ENCODE measurements around the gene XPC.

Gene XPC

DNA sequence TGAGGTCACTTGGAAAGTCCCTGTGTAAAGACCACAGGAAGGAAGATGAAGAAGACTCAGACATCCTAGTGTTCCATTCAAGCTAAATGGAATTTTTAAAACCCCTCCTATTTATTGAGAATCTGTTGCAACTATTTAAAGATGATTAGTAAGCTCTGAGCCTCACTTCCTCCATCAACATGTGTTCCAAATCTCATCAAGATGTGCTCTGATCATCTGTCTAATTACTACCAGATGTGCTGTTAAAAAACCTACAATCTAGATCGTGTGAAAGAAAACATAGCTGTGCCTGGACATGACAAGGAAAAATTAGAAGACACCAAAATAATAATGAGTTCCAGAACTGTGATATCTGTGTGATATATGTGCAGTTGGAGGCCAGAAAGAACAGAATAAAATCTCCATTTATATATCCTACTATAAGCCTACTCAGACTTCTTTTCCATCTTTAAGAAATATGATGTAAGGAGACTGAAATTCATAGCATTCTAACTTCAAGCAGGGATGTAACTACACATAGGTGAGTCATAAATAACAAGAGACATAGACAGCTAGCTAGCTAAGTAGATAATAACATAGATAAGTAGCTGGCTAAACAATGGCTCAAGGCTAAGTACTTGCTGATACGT lies 7.8 kb downstream of the XPC start:
- no peak for DNase-seq (ENCODE audit: low read depth in 2 of 2)

DNA sequence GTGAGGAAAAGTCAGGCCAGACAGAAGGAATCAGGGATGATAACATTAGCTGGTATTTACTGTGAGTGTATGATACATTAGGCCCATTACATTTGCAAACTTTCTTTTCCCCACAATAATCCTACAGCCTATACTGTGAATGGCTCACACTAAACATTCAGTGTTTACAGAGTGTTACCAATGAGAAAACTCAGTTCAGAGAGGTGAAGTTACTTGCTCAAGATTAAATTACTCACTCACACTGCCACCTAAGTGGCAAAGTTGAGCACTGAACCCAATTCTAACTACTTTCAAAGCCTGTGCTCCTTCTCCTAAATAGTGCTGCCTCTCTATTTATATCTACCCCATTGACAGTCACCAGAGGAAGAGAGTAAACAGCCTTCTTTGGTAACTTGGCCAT lies 8.5 kb downstream of the XPC start:
- DNase-seq (ENCODE audit: low read depth in 2 of 2) = no peak

DNA sequence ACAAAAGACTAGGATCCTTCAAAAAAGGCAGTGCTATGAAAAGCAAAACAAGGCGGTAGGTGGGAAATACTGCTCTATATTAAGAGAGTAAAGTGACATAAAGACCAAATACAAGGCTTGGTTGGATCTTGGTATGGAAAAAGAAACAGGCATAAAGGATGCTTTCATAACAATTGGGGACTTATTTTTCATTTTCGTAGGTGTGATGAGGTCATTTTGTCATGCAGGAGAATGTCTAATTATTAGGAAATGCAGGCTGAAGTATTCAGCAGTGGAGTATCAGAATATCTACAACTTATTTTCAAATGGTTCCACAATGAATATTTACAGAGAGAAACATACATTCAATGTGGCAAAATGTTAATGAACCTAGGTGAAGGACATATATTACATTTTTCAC lies 9.0 kb downstream of the XPC start:
- no peak for DNase-seq (ENCODE audit: low read depth in 2 of 2)

- no peak for DNase-seq (ENCODE audit: low read depth in 2 of 2)
Measured at GRCh38 chr3:14166877-14167603, 11.4 kb downstream of the XPC start.

DNA sequence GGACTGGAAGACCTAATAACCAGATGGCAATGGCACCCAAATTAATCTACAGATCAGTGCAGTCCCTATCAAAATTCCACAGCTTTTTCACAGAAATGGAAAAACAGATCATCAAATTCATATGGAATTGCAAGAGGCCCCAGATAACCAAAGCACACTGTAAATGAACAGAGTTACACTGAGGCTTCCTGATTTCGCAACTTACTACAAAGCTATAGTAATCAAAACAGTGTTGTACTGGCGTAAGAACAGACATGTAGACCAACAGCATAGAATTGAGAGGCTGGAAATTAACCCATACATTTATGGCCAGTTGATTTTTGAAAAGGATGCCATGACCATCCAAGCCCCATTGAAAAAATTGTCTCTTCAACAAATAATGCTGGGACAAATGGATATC lies 16.2 kb downstream of the XPC start:
- DNase-seq (ENCODE audit: low read depth in 2 of 2) = no peak

DNA sequence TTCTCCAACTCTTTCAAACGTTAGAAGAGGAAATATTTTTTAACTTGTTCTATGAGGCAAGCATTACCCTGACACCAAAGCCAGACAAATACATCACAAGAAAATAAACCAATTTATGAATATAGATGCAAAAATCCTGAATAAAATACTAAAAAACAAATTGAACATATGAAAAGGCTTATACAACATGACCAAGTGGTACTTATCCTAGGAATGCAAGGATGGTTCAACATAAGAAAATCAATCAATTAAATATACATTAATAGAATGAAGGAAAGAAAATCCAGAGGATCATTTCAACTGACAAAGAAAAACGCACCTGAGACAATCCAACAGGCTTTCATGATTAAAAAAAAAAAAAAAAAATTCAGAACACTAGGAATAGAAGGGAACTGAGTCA lies 17.1 kb downstream of the XPC start:
- no peak for DNase-seq (ENCODE audit: low read depth in 2 of 2)

DNA sequence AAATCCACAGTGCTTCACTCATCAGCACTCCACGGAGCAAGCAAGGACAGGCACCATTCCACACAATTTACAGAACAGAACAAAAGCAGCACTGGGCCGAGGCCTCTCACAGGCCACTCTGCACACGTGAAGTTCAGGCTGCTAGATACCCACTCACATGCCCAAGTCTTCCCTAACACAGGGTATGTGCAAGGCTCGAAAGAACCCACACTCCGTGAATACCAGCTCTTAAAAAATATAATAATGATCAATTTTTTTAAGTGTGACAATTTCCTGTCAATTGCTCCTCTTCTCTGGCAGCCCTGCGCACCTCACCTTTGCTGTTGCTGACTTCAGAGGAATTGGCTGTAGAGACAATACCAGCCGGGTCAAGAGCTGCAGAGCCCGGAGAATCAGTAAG lies 19.0 kb downstream of the XPC start:
- no peak for DNase-seq (ENCODE audit: low read depth in 2 of 2)

GRCh38 chr3:14158370-14158769 lies 20.0 kb downstream of the XPC start:
- DNase-seq (ENCODE audit: low read depth in 2 of 2) = no peak

DNA sequence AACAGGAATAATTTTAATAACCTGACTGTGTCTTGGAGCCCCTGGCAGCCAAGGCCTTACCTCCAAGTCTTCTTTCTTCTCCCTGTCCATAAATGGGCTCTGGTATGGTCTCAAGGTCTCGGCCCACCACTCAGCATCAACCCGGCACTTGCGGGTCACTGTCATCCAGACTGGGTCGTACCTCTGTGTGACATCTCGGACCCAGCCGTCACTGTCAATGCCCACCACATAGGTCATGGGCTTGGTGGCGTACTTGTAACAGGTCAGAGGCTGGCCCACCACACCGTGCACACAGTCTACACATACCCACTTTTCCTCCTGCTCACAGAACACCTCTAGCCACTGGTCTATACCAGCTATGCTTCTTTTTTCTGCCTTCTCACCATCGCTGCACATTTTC lies 20.4 kb downstream of the XPC start:
- DNase-seq (ENCODE audit: low read depth in 2 of 2) = no peak

- DNase-seq (ENCODE audit: low read depth in 2 of 2) = no peak
Measured at GRCh38 chr3:14156843-14157561, 21.4 kb downstream of the XPC start.

GRCh38 chr3:14156201-14156600 lies 22.2 kb downstream of the XPC start:
- no peak for DNase-seq (ENCODE audit: low read depth in 2 of 2)

- DNase-seq (ENCODE audit: low read depth in 2 of 2) = no peak
Measured at GRCh38 chr3:14154895-14155440, 23.4 kb downstream of the XPC start.

GRCh38 chr3:14154276-14154675 lies 24.1 kb downstream of the XPC start:
- DNase-seq (ENCODE audit: low read depth in 2 of 2) = no peak

GRCh38 chr3:14153663-14154062 lies 24.7 kb downstream of the XPC start:
- DNase-seq (ENCODE audit: low read depth in 2 of 2) = no peak

GRCh38 chr3:14152963-14153355 lies 25.4 kb downstream of the XPC start:
- no peak for DNase-seq (ENCODE audit: low read depth in 2 of 2)

DNA sequence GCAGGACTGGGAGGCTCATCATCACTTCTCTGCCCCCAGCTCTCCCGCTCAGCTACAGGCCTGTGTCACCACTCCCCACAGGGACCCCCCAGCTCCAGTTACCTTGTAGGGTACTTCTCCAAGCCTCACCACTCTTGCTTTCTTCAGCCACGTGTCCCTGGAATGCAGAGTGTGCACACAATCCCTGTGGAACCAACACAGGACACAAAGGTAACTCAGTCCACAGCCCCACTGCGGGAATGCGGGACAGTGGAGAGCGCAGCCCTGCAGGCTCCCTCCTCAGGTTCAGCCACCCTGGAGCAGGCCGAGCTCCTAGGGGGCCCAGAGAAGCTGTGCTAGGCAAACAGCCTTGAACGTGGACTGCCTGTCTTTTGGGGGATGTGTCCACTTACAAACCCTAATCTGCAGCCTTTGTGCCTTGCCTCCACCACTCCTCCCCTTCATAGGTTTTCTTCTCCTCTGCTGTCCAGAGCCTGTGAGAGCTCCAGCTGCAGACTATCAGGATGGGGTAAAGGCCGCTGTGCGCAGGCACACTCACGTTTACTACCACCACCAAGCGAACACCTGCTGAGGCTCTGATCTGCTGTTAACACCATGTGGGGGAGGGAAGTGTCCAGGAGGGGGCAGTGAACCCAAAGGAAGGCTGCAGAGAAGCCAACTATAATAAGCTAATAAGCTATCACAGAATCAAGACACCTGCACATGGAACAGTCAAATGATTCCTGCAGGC lies 26.0 kb downstream of the XPC start:
- no peak for DNase-seq (ENCODE audit: low read depth in 2 of 2)

- no peak for DNase-seq (ENCODE audit: low read depth in 2 of 2)
Measured at GRCh38 chr3:14151471-14152083, 26.8 kb downstream of the XPC start.

DNA sequence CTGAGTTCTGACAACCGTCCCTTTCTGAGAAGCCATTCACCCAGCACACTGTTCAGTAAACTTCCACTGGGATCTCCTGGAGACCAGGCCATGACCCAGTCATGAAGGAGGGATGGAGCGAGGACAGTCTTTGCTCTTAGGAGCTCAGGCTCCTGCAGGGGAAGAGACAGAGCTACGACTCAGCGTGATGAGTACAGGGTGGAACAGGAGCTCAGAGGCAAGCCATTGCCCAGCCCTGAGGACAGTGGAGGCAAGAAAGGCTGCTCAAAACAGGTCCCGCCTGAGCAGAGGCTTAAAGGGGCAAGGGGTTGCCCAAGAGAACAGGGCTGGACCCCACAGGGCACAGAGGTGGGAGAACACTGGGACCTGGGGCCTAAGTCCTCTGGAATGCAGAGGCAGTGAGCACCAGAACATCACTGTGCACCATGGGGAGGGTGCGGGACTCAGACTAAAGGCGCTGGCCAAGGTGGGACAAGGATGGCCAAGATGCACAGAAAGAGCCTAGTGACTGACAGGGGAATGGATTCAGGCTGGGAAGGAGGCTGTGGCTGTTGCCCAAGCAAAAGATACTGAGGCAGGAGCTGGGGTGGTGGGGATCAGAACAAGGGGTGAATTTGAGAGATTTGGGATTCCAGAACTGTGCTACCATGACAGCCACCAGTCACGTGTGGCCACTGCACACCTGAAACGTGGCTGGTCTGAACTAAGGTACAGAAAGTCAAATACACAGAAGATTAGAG lies 27.7 kb downstream of the XPC start:
- no peak for DNase-seq (ENCODE audit: low read depth in 2 of 2)

- no peak for DNase-seq (ENCODE audit: low read depth in 2 of 2)
Measured at GRCh38 chr3:14150078-14150477, 28.3 kb downstream of the XPC start.

GRCh38 chr3:14148041-14148985 lies 30.1 kb downstream of the XPC start:
- DNase-seq (ENCODE audit: low read depth in 2 of 2) = no peak
